ENCODE measurements around the gene CLPTM1L.

GRCh38 chr5:1356873-1357787 is 12.2 kb upstream of the CLPTM1L start:
- TF ChIP-seq SMC3 (conservative IDR thresholded peaks at IDR 0.05; ENCODE audit: poor library complexity): no peak
- TF ChIP-seq EZH2 (IDR thresholded peaks at IDR 0.05; ENCODE audit: borderline replicate concordance, insufficient read depth, low read length, poor library complexity, severe bottlenecking): no peak
- TF ChIP-seq, protein P1, sequence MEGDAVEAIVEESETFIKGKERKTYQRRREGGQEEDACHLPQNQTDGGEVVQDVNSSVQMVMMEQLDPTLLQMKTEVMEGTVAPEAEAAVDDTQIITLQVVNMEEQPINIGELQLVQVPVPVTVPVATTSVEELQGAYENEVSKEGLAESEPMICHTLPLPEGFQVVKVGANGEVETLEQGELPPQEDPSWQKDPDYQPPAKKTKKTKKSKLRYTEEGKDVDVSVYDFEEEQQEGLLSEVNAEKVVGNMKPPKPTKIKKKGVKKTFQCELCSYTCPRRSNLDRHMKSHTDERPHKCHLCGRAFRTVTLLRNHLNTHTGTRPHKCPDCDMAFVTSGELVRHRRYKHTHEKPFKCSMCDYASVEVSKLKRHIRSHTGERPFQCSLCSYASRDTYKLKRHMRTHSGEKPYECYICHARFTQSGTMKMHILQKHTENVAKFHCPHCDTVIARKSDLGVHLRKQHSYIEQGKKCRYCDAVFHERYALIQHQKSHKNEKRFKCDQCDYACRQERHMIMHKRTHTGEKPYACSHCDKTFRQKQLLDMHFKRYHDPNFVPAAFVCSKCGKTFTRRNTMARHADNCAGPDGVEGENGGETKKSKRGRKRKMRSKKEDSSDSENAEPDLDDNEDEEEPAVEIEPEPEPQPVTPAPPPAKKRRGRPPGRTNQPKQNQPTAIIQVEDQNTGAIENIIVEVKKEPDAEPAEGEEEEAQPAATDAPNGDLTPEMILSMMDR (IDR thresholded peaks at IDR 0.05; ENCODE audit: poor library complexity, severe bottlenecking): no peak

All from neural cell (in vitro differentiated cells).